Motor neuron (in vitro differentiated cells): Measurements from ENCODE around the gene PTMA. TPM values are rescaled to one million over a fixed set of nuclear protein-coding genes. Genes with fewer than 3 reads are reported as not detected.

Source experiments
- ATAC-seq, 8 experiments: fragments of 200-7000 bp; cut with Tn5 transposase; replicated peaks in 6 of 8; 2 replicates each; pipeline ENCODE4 v1.8.0; 2021; ENCODE audit warnings: mild to moderate bottlenecking in 8 of 8, moderate library complexity in 8 of 8
- H3K27ac ChIP-seq, 2 donors: fragments of 250-450 bp; sonication (Bioruptor Pico); 2 replicates each; pipeline ENCODE4 v1.9.0; 2021; ENCODE audit warnings: antibody characterized with exemption in 2 of 2, mild to moderate bottlenecking in 2 of 2, moderate library complexity in 1 of 2
- H3K4me1 ChIP-seq, 2 donors: fragments of 250-450 bp; sonication (Bioruptor Pico); replicated peaks in 1 of 2; 2 replicates each; pipeline ENCODE4 v1.6.1; 2021; ENCODE audit warnings: antibody characterized with exemption in 2 of 2, mild to moderate bottlenecking in 2 of 2, moderate library complexity in 1 of 2
- H3K4me3 ChIP-seq, 5 donors: fragments of 250-450 bp; sonication (Bioruptor Pico); 2 replicates each; pipeline ENCODE4 v1.9.0; 2021; ENCODE audit warnings: antibody characterized with exemption in 5 of 5, mild to moderate bottlenecking in 5 of 5, moderate library complexity in 4 of 5
- WGBS, 10 experiments: fragments of 450-650 bp; shearing (Covaris generic); methylation state at CpG; one replicate each; pipeline ENCODE4 v1.0.0; 2022; 5-methylcytosine and 5-hydroxymethylcytosine counted together
- in situ Hi-C, 9 experiments: fragments of 400-800 bp; cut with MboI; loops; one replicate each; pipeline ENCODE4 v1.15.0; 2021; ENCODE audit warnings: low sequenced_read_pairs in 9 of 9, low pct_unique_long_range_greater_than_20kb in 2 of 9; ENCODE audit not compliant: unreplicated experiment in 9 of 9
- total RNA-seq, 8 experiments: library from RNA; unstranded; fragments of 300-600 nt; gene quantifications; 2 replicates each; pipeline versions ENCODE4 v1.2.3 to v1.2.4, GENCODE V29; 2022

The PTMA gene
- total RNA-seq, 8 experiments from 2014 or later = 664 to 2,104 (median 1,514) TPM

DNA sequence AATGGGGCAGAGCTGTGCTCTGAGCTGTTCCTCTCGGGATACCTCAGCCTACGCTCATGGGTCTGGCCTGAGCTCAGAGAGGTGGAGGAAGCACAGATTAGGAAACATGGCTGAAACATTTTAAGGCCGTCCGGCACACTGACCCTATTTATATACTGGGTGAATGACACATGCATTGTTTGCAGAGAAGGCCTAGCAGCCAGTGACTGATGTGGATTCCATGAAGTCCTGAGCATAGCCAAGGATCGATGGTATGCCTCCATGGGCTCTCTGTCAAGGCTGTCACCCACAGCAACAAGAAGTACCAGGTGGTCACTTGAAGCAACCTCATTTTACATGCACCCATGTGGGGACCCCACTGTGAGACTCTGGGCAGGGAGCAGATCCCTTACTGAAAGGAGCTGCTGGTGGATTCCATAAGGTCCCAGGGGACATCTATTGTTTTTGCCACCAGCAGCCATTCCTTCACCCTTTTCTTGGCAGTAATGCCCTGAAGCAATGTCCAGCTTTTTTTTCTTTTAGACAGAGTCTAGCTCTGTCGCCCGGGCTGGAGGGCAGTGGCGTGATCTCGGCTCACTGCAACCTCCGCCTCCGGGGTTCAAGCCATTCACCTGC, 8.4 kb downstream of the PTMA start:
- peak in 1 of 8 experiments; percentile 1 for ATAC-seq
- WGBS, 10 experiments = 91 to 100% (median 96%) methylated on average over 2 to 9 of the region's 11 CpGs; no CpG with 5 or more reads in 4 of the 10 experiments
- Histone ChIP-seq H3K27ac (no peak overlapping the region), H3K4me1 (peaks cover 3 to 8% of the 10 kb centered on the region in 2 donors), H3K4me3 (no peak overlapping the region)
- in situ Hi-C loops = loop anchor here in 2 of 9 experiments (25.0 kb wide), 2 partner anchors 104 to 204 kb away; no protein-coding TSS in a partner anchor

GRCh38 chr2:231717281-231718171, 9.2 kb downstream of the PTMA start:
- Histone ChIP-seq H3K4me1 (peaks cover 3 to 7% of the 10 kb centered on the region in 2 donors), H3K27ac (no peak overlapping the region), H3K4me3 (no peak overlapping the region)
- ATAC-seq = peak in 1 of 8 experiments; percentile 2
- WGBS, 10 experiments = 20 to 100% (median 90%) methylated on average over 2 to 8 of the region's 13 CpGs; no CpG with 5 or more reads in 1 of the 10 experiments
- in situ Hi-C loops = loop anchor here in 2 of 9 experiments (25.0 kb wide), 2 partner anchors 105 to 205 kb away; no protein-coding TSS in a partner anchor

DNA sequence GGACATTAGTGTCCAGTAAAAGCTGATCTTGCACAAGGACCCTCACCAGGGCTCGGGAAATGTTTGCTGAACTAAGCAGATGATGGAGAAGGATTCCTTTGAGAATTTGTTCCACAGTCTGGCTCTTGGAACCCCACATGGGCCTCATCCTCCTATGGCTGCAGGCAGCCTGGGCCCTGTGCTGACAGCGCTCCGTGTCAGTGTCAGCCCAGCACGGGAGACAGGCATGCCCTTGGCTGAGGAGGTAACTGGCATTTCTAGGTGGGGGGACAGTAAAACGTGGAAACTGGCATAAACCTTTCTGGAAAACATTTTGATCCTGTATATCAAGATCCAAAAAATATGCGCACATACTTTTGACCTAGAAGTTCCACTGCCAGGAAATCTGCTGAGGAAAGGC, 10.5 kb downstream of the PTMA start:
- Histone ChIP-seq H3K4me1 (peaks cover 0 to 5% of the 10 kb centered on the region in 2 donors), H3K27ac (no peak overlapping the region), H3K4me3 (no peak overlapping the region)
- in situ Hi-C loops = loop anchor here in 2 of 9 experiments (25.0 kb wide), 2 partner anchors 106 to 206 kb away; no protein-coding TSS in a partner anchor
- no peak for ATAC-seq
- WGBS, 10 experiments = 40 to 100% (median 74%) methylated on average over 1 to 5 of the region's 6 CpGs; no CpG with 5 or more reads in 2 of the 10 experiments

GRCh38 chr2:231720292-231720986, 12.1 kb downstream of the PTMA start:
- 43 to 86% (median 77%) methylated on average over 1 to 7 of the region's 7 CpGs for WGBS, 10 experiments
- in situ Hi-C loops = loop anchor here in 2 of 9 experiments (25.0 kb wide), 2 partner anchors 108 to 208 kb away; no protein-coding TSS in a partner anchor
- H3K4me1 ChIP-seq = peaks cover 0 to 5% of the 10 kb centered on the region in 2 donors
- no peak for ATAC-seq
- no peak overlapping the region for H3K4me3 ChIP-seq
- H3K27ac ChIP-seq = no peak overlapping the region

GRCh38 chr2:231720987-231721966, 13.0 kb downstream of the PTMA start:
- ATAC-seq = peak in 1 of 8 experiments; percentile 13
- Histone ChIP-seq H3K4me3 (no peak overlapping the region), H3K27ac (no peak overlapping the region), H3K4me1 (peaks cover 0 to 5% of the 10 kb centered on the region in 2 donors)
- 44 to 100% (median 80%) methylated on average over 1 to 5 of the region's 8 CpGs; no CpG with 5 or more reads in 3 of the 10 experiments for WGBS, 10 experiments
- in situ Hi-C loops = loop anchor here in 2 of 9 experiments (25.0 kb wide), 2 partner anchors 109 to 209 kb away; no protein-coding TSS in a partner anchor

- in situ Hi-C loops = loop anchor here in 2 of 9 experiments (25.0 kb wide), 2 partner anchors 111 to 211 kb away; no protein-coding TSS in a partner anchor
- Histone ChIP-seq H3K4me1 (no peaks in the 10 kb centered on the region), H3K4me3 (no peak overlapping the region), H3K27ac (no peak overlapping the region)
- WGBS, 10 experiments = 68 to 100% (median 85%) methylated on average over 1 to 4 of the region's 8 CpGs; no CpG with 5 or more reads in 4 of the 10 experiments
- no peak for ATAC-seq
These were observed 14.5 kb downstream of the PTMA start for GRCh38 chr2:231722721-231723307.

GRCh38 chr2:231725476-231725875, 17.2 kb downstream of the PTMA start:
- ATAC-seq = no peak
- in situ Hi-C loops = no loop called here
- 79 to 100% (median 92%) methylated on average over 1 to 6 of the region's 10 CpGs; no CpG with 5 or more reads in 4 of the 10 experiments for WGBS, 10 experiments
- no peaks in the 10 kb centered on the region for H3K4me1 ChIP-seq
- no peak overlapping the region for H3K4me3 ChIP-seq
- no peak overlapping the region for H3K27ac ChIP-seq

DNA sequence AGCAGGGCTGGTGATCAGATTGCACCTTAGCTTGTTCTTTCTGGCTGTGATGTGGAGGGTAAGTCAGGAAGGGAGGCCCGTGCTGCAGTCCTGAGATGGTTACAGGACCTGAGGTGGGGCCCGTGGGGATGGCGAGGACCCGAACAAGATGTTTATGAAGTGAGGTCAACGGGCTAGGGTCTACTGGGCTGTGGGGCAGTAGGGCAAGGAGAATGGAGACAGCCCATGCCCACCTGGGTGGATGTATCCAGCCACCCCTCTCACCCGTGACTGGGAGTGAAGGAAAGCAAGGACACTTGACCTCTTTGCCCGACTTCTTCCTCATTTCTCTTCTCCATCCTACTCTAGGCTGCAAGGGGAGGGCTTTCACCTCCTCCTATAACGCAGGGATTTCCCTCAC, 18.0 kb downstream of the PTMA start:
- Histone ChIP-seq H3K4me1 (no peaks in the 10 kb centered on the region), H3K4me3 (no peak overlapping the region), H3K27ac (no peak overlapping the region)
- no peak for ATAC-seq
- 50 to 100% (median 83%) methylated on average over 1 to 3 of the region's 8 CpGs; no CpG with 5 or more reads in 4 of the 10 experiments for WGBS, 10 experiments
- in situ Hi-C loops = no loop called here

GRCh38 chr2:231727621-231728020, 19.3 kb downstream of the PTMA start:
- no peak overlapping the region for H3K27ac ChIP-seq
- ATAC-seq = no peak
- in situ Hi-C loops = no loop called here
- H3K4me1 ChIP-seq = no peaks in the 10 kb centered on the region
- WGBS, 10 experiments = 0 to 67% (median 41%) methylated on average over 1 to 4 of the region's 4 CpGs
- H3K4me3 ChIP-seq = no peak overlapping the region

DNA sequence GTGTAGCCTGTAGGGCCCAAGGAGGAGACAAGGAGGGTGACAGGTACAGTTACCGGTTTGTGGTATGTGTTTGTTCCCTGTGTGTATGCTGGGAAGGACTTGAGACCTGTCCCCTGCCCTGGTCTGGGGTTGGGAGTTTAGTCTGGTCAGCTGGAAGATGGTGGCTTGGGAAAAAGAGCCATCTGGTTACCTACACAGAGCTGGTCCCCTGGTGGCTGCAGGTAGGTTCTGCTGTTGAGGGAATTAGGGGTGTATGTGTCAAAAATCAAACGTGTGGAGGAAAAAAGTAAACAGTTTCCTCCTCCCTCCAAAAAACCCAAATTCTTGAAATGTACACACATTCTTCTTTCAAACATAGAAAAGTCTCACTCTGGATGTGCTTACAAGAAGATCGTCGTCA, 24.3 kb downstream of the PTMA start:
- H3K27ac ChIP-seq = no peak overlapping the region
- no peaks in the 10 kb centered on the region for H3K4me1 ChIP-seq
- in situ Hi-C loops = no loop called here
- no peak overlapping the region for H3K4me3 ChIP-seq
- no peak for ATAC-seq
- 58 to 100% (median 80%) methylated on average over 1 to 4 of the region's 4 CpGs; no CpG with 5 or more reads in 1 of the 10 experiments for WGBS, 10 experiments

- H3K4me3 ChIP-seq = no peak overlapping the region
- in situ Hi-C loops = no loop called here
- no peaks in the 10 kb centered on the region for H3K4me1 ChIP-seq
- no peak overlapping the region for H3K27ac ChIP-seq
- no peak for ATAC-seq
- 67 to 100% (median 83%) methylated on average over 1 to 7 of the region's 7 CpGs; no CpG with 5 or more reads in 1 of the 10 experiments for WGBS, 10 experiments
These were observed 29.4 kb downstream of the PTMA start for GRCh38 chr2:231737761-231738160.
